ENCODE data around the gene CENPP. TPM values are rescaled to one million over a fixed set of nuclear protein-coding genes. Genes with fewer than 3 reads are reported as not detected.

The CENPP gene
- polyA plus RNA-seq, 2 of the 4 experiments (the other 2 are of a cell fraction), result 7.2 to 13.4 TPM

DNA sequence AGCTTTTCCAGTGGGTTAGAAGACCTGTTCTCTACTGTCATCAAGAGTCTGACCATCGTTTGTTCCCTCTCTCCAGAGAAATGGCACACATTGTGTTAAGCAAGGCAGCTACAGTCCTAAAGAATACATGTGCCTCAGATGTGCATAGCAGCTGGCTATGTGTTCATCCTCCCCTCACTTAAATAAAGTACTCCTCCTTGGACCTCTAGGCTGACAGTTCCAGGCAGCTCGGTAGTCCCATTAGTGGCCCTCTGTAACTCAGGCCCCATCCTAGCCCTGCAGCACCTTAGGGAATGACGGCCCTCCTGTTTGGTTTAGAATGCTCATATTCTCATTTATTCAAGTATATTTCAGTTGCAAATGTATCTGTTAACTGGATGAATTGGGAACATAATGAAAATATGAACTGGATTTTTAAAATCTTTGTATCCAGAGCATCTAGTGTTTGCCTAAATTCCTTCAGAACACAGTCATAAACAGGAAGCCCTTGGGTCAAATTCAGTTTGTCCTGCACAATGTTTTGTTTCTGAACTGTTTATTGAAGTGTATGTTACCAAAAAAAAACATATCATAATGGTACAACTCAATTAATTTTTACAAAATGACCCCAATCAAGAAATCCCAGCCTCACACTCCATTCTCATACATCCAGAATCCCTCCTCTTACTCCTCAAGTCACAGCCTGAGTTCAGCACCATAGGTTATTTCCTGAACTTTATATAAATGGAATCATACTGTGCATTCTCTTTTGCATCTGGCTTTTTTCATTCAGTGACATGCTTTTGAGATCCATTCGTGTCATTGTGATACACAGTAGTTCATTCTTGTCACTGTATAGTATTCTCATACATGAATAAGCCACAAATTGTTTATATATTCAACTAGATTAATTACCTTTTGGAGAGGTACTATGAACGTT, 158.1 kb downstream of the CENPP start:
- Histone ChIP-seq H3K4me2 (no peak overlapping the region), H3K4me3 (no peak overlapping the region), H3K27ac (no peak overlapping the region), H3K4me1 (peaks cover 6% of the 10 kb centered on the region; the same call in 2 of the 3 replicates), H3K9me3 (no peaks in the 10 kb centered on the region)
- CTCF ChIA-PET, result interaction anchor here (1.2 to 1.3 kb wide), 2 partner anchors 8 to 18 kb away, joined by 3 read pairs; no protein-coding TSS in a partner anchor
- no peak for FAIRE-seq
- no peak for ATAC-seq
- no peak for DNase-seq (ENCODE audit: low read depth in 1 of 2, low spot score in 1 of 2)
- WGBS (ENCODE audit: missing lambda C conversion rate), result 78% methylated on average over 5 of the region's 5 CpGs
- POLR2A ChIA-PET, result no interaction called here
- TF ChIP-seq BHLHE40 (IDR thresholded peaks at IDR 0.05; ENCODE audit: low read depth, low read length) (no peak), FOSL2 (IDR thresholded peaks at IDR 0.05) (no peak), FOSL2 (CRISPR knock-in tag; IDR thresholded peaks at IDR 0.05) (no peak), ZNF302 (CRISPR knock-in tag; IDR thresholded peaks at IDR 0.05) (no peak), ESRRA (IDR thresholded peaks at IDR 0.05; ENCODE audit: borderline replicate concordance, low read length) (no peak), RFX5 (IDR thresholded peaks at IDR 0.05) (no peak), BCL3 (IDR thresholded peaks at IDR 0.05) (no peak), PBX3 (IDR thresholded peaks at IDR 0.05) (no peak), EHF (CRISPR knock-in tag; IDR thresholded peaks at IDR 0.05) (no peak), GATA3 (IDR thresholded peaks at IDR 0.05; ENCODE audit: borderline replicate concordance) (no peak), MAZ (IDR thresholded peaks at IDR 0.05; ENCODE audit: borderline replicate concordance, low read depth, low read length) (no peak)

GRCh38 chr9:92484563-92484962, 158.8 kb downstream of the CENPP start:
- DNase-seq (ENCODE audit: low read depth in 1 of 2, low spot score in 1 of 2) (no peak), FAIRE-seq (no peak), ATAC-seq (no peak)
- WGBS (ENCODE audit: missing lambda C conversion rate), result 70% methylated on average over 3 of the region's 3 CpGs
- H3K27ac ChIP-seq, result no peak overlapping the region
- no peak overlapping the region for H3K4me3 ChIP-seq
- TF ChIP-seq KDM5A (IDR thresholded peaks at IDR 0.05) (no peak), NR3C1 (IDR thresholded peaks at IDR 0.05) (no peak)
- TF ChIP-seq, protein P1, sequence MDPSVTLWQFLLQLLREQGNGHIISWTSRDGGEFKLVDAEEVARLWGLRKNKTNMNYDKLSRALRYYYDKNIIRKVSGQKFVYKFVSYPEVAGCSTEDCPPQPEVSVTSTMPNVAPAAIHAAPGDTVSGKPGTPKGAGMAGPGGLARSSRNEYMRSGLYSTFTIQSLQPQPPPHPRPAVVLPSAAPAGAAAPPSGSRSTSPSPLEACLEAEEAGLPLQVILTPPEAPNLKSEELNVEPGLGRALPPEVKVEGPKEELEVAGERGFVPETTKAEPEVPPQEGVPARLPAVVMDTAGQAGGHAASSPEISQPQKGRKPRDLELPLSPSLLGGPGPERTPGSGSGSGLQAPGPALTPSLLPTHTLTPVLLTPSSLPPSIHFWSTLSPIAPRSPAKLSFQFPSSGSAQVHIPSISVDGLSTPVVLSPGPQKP (IDR thresholded peaks at IDR 0.05; ENCODE audit: low read depth, low read length), result no peak
- peaks cover 6% of the 10 kb centered on the region; the same call in 2 of the 3 replicates for H3K4me1 ChIP-seq
- no peaks in the 10 kb centered on the region for H3K9me3 ChIP-seq
- POLR2A ChIA-PET, result no interaction called here
- CTCF ChIA-PET, result no interaction called here
- H3K4me2 ChIP-seq, result no peak overlapping the region

DNA sequence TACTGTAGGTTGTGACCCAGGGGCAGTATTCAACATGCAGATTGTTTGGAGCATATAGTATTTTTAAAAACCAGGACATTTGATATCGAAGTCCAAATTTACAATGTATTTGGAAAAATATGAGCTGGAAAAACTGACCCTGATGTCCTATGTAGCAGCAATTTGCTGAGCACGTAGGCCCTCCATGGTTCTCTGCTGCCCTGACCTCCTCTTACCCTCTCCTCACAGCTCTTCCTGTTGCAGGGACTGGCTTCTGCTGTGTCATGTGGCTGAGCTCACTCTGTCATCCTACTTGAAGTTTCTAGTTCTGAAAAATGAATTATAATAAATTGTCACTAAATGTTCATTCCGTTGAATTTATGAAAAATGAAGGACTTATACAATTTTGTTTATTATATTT, 160.6 kb downstream of the CENPP start:
- peaks cover 1% of the 10 kb centered on the region; the same call in 2 of the 3 replicates for H3K4me1 ChIP-seq
- no peak overlapping the region for H3K27ac ChIP-seq
- 92% methylated on average over 3 of the region's 3 CpGs for WGBS (ENCODE audit: missing lambda C conversion rate)
- no peak for DNase-seq (ENCODE audit: low read depth in 1 of 2, low spot score in 1 of 2)
- H3K4me2 ChIP-seq, result no peak overlapping the region
- ChIA-PET POLR2A (no interaction called here), CTCF (interaction anchor here (0.5 to 1.5 kb wide), 3 partner anchors 158 to 166 kb away, joined by 3 to 5 read pairs (median 3); no protein-coding TSS in a partner anchor)
- no peak for TF ChIP-seq TFCP2L1 (CRISPR knock-in tag; IDR thresholded peaks at IDR 0.05)
- no peak for TF ChIP-seq KDM1A (IDR thresholded peaks at IDR 0.05; ENCODE audit: low read depth)
- TF ChIP-seq CEBPB (IDR thresholded peaks at IDR 0.05), result no peak
- TF ChIP-seq PHF8 (IDR thresholded peaks at IDR 0.05; ENCODE audit: borderline replicate concordance, low read depth), result no peak
- TF ChIP-seq FOXS1 (CRISPR knock-in tag; IDR thresholded peaks at IDR 0.05), result no peak
- TF ChIP-seq ZFP36 (IDR thresholded peaks at IDR 0.05; ENCODE audit: borderline replicate concordance, partially characterized antibody), result no peak
- TF ChIP-seq EHF (CRISPR knock-in tag; IDR thresholded peaks at IDR 0.05), result no peak
- no peak for TF ChIP-seq GATA3 (IDR thresholded peaks at IDR 0.05; ENCODE audit: borderline replicate concordance)
- no peak for TF ChIP-seq E2F6 (IDR thresholded peaks at IDR 0.05; ENCODE audit: borderline replicate concordance, low read depth)
- no peak for TF ChIP-seq ZNF302 (CRISPR knock-in tag; IDR thresholded peaks at IDR 0.05)
- no peak for ATAC-seq
- no peaks in the 10 kb centered on the region for H3K9me3 ChIP-seq
- no peak for FAIRE-seq
- H3K4me3 ChIP-seq, result no peak overlapping the region

Data from A549 (cell line).